Measurements from ENCODE around the gene GSTO1.
A peak's percentile ranks its signal among the peaks of the same experiment; 100 is the strongest.
"Not testable (repeated sequence)": the region's sequence is repeated elsewhere in the genome, so short reads cannot be mapped to it uniquely, and the experiment has no call there.

GSTO1 gene

DNA sequence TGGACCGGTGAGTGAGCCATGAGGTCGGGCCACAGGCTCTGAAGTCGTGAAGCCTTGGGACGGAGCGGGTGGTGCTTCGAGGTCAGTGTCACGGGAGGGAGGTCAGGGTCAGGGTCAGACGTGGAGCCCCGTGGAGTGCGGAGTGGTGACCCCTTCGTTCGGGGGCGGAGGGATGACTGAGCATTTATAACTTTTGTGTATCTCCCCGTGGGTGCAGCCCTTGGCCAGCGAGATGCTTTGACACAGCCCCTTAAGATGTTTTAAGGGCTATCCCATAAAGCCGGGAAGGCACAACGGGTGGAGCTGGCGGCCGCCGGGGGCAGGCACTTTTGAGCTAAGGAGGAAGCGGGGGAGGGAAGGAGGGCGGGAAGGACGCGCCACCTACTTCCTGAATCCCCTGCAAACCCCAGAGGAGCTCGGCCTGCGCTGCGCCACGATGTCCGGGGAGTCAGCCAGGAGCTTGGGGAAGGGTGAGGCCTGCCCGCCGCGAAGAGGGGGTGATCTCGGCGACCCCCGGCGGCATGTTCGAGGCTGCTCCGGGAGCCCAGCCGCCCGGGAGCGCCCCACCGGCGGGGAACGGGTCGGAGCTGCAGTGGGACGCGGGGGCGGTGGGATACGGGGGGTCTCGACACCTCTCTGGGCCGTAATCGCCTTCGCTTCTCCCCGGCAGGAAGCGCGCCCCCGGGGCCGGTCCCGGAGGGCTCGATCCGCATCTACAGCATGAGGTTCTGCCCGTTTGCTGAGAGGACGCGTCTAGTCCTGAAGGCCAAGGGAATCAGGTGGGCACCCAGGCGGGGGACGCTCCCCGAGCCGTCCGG, at the start of gene GSTO1:
Gene GSTO1, plus strand, starts transcription at position 400 of the 818 bp plus-strand sequence. Its CDS starts 37 bp downstream, at position 437.
- peak in 1 of 2 donors; percentile 35 for DNase-seq (ENCODE audit: low read depth in 2 of 2, low spot score in 1 of 2)

DNA sequence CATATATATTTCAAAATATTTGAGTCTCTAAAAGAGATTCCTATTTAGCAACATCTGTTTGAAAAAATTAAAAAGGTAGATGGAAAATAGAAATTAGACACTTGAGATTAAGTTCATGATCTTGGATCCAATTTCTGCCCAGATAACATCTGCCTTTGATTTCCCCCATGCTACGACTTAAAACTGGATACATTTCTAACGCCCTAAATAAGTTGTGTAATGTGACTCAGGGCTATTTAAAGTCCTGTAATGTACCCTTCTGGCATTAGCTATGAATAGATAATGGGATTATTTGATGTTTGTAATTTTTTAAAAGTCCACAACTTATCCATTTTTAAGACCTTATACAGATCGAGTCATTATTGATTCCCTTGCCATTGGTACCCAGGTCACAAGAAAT, 46.0 kb upstream of the GSTO1 start:
- no peak for DNase-seq (ENCODE audit: low read depth in 2 of 2, low spot score in 1 of 2)

DNA sequence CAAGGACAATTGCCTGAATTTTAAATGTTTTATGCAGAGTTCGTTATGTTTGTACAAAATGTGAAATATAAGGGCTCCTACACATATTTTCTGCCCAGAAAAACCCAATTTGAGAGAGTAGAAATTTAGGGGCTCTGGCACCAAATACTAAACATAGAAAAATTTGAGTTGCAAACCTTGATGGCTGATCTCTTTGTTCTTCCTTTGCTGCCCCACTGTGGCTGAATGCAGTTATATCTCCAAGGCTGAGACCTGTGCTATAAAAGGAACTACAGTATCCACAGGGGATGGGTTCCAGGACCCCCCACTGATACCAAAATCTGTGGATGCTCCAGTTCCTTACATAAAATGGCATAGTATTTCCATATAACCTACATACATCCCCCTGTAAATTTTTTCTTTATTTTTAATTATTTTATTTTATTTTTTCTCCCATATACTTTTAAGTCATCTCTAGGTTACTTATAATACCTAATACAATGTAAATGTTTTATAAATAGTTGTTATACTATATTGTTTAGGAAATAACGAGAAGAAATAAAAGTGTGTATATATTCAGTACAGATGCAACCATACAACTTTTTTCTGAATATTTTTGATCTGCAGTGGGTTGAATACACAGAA, 45.0 kb upstream of the GSTO1 start:
- DNase-seq (ENCODE audit: low read depth in 2 of 2, low spot score in 1 of 2), result no peak

DNA sequence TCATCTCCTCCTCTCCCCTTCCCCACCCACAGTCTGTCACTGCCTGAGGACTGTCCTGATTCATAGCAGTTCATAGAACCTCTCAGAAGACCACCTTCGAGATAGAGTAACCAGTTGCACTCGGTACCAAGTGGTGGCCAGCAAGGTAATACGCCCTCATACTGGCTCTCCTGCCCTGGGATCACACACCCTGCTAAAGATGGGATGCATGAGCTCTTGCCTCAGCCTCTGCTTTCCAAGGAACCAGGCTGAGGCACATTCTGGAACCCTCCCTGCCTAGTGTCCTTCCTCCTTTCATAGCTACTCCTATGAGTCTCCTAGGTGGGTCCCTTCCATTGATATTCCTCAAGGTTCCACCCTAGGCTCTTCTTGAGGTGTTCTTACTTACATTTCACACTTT, 38.1 kb upstream of the GSTO1 start:
- no peak for DNase-seq (ENCODE audit: low read depth in 2 of 2, low spot score in 1 of 2)

DNA sequence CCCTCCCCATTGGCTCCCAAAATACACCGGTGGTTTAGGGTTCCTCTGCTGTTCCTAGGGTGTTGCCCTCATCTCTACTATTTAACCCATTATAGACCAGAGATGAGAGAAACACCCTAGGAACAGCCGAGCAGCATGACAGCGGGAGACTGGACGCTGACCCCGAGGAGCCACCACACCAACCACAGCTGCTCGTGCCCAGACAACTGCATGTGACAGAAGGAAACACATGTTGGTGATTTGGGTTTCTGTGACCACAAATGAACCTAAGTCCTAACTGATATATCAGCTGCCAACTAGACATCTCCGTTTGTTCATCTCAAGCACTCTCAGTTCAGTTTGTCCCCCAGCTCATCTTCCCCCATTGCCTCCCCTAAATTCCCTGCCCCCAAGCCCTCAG, 35.9 kb upstream of the GSTO1 start:
- no peak for DNase-seq (ENCODE audit: low read depth in 2 of 2, low spot score in 1 of 2)

DNA sequence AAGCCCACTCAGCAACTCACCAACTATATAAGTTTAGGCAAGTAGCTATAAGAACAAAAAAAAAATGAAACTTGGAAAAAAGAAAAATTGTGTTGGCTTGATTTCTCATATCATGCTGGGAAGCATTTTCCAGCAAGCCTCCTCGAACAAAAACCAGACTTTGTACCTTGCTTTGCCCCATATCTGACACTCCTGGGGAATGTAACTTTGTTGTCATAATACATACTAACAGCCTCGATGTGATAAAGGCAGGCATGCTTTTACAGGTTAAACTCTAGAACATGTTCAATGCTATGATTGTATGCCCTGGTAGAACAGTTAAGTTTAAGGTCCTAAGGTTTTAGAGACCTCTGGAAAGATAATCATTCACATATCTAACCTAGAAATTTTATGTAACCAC, 34.2 kb upstream of the GSTO1 start:
- DNase-seq (ENCODE audit: low read depth in 2 of 2, low spot score in 1 of 2), result no peak

DNA sequence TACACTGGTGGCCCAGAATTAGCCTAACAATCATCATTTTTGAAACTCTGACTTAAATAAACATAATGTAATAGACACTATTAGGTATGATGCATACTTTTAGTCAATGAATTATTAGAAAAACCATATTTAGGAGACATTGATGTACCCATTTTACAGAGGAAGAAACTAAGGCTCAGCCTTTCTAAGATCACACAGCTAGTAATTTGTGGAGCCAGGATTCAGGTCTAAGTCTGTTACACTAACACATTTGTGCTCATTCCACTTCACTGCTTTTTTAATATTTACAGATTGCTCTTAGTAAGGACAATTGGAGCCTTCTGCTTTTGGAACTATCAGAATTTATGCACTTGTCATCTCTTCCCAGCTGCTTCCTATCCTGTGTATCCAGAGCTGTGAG, 31.4 kb upstream of the GSTO1 start:
- DNase-seq (ENCODE audit: low read depth in 2 of 2, low spot score in 1 of 2), result no peak

DNA sequence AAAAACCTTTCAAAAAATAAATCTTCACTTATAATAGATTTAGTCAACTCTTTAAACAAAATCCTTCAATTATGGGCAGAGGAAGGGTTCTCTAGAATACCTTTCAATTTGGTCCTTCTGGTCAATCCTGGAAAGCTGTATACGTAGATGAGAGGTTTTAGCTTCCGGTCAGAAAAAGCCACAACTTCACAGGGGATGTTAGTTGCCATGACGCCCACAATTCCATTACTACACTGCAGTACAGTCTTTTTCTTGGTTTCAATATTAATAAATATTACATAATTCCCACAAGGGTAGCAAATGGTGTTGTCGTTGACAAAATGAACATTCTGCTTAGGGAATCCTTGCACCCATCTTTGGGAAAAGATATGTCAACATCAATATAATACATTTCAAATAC, 24.2 kb upstream of the GSTO1 start:
- DNase-seq (ENCODE audit: low read depth in 2 of 2, low spot score in 1 of 2), result no peak

DNA sequence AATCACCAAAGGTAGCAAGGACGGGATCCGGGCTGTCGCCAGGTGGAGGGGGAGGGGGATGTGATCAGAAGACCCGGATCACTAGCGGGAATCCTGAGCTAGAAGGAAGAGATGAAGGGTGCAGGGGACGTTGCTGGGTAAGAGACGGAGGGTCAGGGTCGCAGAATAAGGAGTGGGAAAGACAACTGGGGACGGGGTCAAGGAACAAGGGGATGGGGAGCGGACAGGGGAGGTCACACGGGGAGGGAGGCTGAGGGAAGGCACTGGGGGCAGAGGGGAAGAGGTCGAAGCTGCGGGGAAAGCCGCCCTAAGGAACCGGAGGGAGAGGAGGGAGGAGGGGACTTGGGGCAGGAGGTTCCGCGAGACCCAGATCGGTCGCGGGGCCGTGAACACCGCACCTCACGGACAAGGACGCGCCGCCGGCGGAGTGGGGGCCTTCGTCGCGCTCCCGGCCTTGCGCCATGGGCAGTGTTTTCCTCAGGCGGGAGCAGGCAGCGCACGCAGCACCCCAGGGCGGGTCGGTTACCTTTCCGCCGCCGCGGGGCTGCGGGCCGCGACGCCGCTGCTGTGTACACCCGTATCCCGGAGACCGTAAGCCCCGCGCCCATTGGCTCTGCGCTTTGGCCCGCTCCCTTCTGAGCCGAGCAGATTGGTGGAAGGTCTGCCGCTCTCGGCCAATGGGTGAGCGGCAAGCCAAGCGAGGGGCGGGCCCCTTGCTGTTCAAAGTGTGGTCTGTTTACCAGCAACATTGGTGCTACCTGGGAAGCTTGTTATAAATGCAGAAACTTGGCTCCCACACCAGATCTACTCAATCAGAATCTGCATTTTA, 22.7 kb upstream of the GSTO1 start, which contains the start of gene CFAP43:
Gene CFAP43, minus strand, starts transcription at position 581 of the 829 bp plus-strand sequence. Its CDS starts 118 bp downstream, at position 463.
- peak; percentile 98 for DNase-seq (ENCODE audit: low read depth in 2 of 2, low spot score in 1 of 2)

DNA sequence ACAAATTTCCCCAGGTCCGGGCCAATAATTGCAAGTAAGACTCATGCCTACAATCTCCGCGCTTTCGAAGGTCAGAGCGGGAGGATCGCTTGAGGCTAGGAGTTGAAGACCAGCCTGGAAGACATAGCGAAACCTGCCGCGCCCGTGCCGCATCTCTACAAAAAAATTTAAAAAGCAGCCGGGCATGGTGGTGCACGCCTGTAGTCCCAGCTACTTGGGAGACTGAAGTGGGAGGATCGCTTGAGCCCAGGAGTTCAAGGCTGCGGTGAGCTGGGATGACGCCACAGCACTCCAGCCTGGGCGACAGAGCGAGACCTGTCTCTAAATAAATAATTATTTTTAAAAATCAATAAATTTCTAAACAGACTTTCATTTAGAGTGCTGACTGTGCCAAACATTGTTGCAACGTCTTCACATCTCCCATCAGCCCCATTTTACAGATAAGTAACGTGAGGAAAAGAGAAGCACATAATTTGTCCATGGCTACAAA, 22.0 kb upstream of the GSTO1 start:
- DNase-seq (ENCODE audit: low read depth in 2 of 2, low spot score in 1 of 2), result no peak

DNA sequence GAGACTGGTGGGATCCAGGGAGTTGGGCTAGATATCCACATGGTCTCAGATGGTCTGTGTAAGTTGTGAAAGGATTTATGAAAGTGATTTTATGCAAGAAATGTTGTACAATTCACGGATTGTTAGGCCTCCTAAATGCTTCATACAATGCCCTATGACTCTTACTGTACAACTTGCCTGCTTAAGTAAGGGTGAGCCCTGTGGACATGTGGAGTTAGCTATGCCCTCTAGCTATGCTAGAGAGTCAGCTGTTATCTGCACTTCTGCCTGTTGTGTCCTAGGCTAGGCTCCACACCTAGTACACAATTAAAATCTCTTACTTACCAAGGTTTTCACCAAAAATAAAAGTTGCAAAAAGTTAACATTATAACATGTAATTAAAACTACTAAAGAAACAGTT, 20.9 kb upstream of the GSTO1 start:
- no peak for DNase-seq (ENCODE audit: low read depth in 2 of 2, low spot score in 1 of 2)

DNA sequence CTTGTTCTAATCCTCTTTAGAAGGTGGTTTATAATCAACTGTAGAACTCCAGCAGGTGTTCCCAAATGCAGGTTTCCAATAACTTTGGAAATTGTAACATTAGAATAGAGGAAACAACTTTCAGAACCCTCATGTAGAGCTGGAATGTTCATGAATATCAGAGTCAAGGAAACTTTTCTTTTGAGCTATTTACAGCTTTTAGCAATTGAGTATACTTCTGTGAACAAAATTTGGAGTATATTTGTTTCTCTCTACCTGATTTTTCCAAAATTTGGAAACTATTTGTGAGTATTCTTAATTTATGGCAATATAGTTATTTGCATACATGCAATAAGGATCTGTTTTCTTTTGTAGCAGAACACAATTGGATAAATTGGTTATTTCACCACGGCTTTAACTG, 19.8 kb upstream of the GSTO1 start:
- no peak for DNase-seq (ENCODE audit: low read depth in 2 of 2, low spot score in 1 of 2)

DNA sequence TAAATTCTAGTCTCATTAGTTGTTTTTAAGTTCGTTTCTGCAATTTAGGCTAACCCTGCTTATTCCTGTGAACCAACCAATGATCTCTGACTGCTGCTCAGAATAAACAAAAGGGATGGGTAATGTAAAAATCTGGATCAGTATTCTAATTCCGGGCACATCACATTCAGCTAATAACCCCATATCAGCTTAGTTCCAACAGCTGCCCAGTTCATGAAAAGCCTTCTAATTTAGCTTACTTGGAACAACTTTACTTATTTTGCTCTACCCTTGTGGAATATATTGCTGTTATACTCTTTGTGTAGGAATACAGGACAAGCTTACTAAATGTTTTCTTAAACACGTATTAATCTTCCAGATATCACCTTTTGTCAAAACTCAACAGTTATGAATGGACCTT, 18.9 kb upstream of the GSTO1 start:
- DNase-seq (ENCODE audit: low read depth in 2 of 2, low spot score in 1 of 2), result no peak

DNA sequence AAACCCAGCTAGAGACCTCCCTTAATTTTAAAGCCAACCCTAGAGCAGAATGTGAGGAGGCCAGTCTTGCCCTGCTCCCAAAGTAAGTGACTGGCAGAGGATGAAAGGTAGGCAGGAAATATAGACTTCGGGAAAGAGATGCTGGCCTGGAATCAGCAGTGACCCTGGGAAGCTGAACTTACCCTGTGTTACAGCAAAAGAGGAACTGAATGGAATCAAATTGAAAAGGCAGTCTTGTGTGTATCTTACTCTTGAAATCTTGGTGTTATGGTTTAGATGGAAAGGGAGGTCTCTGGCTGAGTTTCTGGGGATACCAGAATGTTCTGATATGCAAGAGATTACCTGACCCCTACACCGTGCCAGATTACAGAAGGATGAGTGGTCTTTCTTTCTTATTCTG, 14.6 kb upstream of the GSTO1 start:
- DNase-seq (ENCODE audit: low read depth in 2 of 2, low spot score in 1 of 2), result no peak

DNA sequence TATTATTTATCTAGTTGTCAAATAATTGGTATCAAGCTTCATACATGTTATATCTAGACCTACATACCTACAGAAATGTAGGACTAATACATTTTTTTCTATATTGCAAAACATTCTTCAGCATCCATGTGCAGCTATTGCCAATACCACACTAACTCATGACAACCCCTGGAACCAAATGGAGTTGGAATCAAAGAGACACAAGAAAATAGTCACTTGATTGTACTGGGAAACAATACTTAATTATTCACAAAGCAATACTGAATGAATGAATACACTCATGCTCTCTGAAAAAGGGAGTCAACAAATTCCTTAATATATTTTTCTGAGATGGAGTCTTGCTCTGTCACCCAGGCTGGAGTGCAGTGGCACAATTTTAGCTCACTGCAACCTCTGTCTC, 12.1 kb upstream of the GSTO1 start:
- no peak for DNase-seq (ENCODE audit: low read depth in 2 of 2, low spot score in 1 of 2)

DNA sequence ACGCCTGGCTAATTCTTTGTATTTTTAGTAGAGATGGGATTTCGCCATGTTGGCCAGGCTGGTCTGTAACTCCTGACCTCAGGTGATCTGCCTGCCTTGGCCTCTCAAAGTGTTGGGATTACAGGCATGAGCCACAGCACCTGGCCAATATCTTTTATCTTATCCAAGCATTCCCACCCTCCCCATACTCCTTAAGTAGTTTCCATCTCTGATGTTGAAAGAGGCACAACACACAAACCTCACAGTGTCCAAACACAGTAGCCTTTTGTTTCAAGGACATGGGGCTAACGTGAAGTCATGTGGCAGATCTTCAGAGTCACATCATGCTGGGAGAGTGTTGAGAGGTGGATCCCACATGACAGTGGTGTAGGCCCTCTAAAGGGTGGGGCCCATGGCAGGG, 11.7 kb upstream of the GSTO1 start:
- not testable (repeated sequence) for DNase-seq (ENCODE audit: low read depth in 2 of 2, low spot score in 1 of 2)

DNA sequence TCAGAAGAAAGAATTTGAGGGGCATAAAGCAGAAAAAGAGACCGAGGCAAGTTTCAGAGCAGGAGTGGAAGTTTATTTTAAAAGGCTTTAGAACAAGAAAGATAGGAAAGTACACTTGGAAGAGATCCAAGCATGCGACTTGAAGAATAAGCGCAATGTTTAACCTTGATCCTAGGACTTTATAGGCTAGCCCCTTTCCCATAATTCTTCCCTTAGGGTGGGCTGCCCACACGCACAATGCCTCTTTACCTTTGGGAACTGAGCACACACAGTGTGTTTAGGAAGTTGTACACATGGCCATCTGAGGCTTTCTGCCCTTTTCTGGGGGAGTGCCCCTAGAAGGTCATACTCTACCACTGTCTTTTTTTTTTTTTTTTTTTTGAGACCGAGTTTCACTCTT, 11.2 kb upstream of the GSTO1 start:
- no peak for DNase-seq (ENCODE audit: low read depth in 2 of 2, low spot score in 1 of 2)

DNA sequence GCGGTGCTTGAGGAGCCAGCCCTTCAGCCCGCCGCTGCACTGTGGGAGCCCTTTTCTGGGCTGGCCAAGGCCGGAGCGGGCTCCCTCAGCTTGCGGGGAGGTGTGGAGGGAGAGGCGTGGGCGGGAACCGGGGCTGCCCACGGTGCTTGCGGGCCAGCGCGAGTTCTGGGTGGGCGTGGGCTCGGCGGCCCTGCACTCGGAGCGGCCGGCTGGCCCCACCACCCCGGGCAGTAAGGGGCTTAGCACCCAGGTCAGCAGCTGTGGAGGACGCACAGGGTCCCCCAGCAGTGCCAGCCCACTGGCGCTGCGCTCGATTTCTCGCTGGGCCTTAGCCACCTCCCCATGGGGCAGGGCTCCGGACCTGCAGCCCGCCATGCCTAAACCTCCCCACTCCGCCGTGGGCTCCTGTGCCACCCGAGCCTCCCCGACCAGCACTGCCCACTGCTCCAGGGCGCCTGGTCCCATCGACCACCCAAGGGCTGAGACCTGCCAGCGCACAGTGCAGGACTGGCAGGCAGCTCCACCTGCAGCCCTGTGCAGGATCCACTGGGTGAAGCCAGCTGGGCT, 9.5 kb upstream of the GSTO1 start:
- no peak for DNase-seq (ENCODE audit: low read depth in 2 of 2, low spot score in 1 of 2)

DNA sequence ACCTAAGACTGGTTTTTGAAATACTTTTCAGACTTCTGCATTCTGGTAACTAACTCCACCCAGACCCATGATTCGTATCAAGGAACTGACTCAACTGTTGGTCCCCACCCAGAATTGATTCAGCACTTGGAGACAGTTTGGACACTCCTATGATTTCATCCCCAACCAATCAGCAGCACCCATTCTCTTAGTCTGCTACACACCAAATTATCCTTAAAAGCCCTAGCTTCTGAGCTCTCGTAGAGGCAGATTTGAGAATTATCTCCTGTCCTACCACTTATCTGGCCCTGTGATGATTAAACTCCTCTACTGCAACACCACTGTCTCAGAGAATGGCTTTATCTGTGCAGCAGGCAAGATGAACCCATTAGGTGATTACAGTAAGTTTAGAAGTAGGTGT, 7.7 kb upstream of the GSTO1 start:
- no peak for DNase-seq (ENCODE audit: low read depth in 2 of 2, low spot score in 1 of 2)

DNA sequence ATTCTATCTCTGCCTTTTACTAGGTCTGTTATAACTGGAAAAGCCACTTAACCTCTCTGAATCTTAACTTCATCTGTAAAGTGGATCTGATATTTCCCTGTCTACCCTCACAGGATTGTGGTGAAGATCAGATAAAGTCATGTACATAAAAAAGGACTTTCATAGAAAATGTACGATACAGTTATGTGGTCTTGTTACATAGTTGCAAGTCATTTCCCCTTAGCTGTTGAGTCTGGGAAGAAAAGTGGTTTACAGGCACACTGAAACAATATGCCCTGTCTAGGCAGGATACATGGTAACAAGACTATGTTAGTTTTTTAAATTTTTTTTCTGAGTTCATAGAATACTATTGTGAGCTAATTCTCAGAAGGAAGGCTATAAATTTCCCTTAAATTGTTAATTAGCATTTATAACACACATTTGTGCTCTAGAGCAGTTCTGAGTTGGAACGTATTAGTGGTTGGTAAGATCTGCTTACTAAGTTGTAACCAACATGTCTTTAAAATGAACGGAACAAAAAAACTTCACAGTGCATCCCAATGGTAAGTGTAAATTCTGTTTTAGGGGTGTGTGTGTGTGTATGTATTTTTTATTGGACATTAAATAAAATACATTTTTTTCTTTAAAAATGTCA, 7.1 kb upstream of the GSTO1 start:
- DNase-seq (ENCODE audit: low read depth in 2 of 2, low spot score in 1 of 2), result no peak

DNA sequence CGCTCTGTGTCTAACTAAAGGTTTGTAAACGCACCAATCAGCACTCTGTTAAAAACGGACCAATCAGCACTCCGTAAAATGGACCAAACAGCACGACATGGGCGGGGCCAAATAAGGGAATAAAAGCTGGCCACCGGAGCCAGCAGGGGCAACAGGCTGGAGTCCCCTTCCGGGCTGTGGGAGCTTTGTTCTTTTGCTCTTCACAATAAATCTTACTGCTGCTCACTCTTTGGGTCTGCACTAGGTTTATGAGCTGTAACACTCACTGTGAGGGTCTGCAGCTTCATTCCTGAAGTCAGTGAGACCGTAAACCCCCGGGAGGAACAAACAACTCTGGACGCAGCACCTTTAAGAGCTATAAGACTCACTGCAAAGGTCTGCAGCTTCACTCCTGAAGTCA, 5.8 kb upstream of the GSTO1 start:
- DNase-seq (ENCODE audit: low read depth in 2 of 2, low spot score in 1 of 2), result not testable (repeated sequence)
